CD8-positive, alpha-beta memory T cell (primary cell): ENCODE data around the gene ZC3H14. TPM values are rescaled to one million over a fixed set of nuclear protein-coding genes. Genes with fewer than 3 reads are reported as not detected.
A peak's percentile ranks its signal among the peaks of the same experiment; 100 is the strongest.

Experiments
- CTCF ChIA-PET: fragments of 350-600 bp; sonication (Branson Sonifier 250); formaldehyde crosslinking; loops from one replicate; lab custom pipeline; 2021; ENCODE audit warnings: antibody characterized with exemption; lab: Charles Lee
- POLR2A ChIA-PET: fragments of 350-600 bp; sonication (Branson Sonifier 250); formaldehyde crosslinking; loops from one replicate; lab custom pipeline; 2021; ENCODE audit warnings: antibody characterized with exemption; lab: Charles Lee
- DNase-seq, 5 donors: peaks; one replicate each; pipeline versions ENCODE4 v3.0.0 to v3.0.0-alpha.2; 2020 to 2022; ENCODE audit warnings: mixed read lengths in 1 of 5
- H3K27ac ChIP-seq: one replicate; pipeline ENCODE4 v1.7.0; 2013; ENCODE audit warnings: low read depth, mild to moderate bottlenecking, low read length, moderate library complexity
- H3K27me3 ChIP-seq: 2 replicates; pipeline ENCODE4 v1.7.0; 2013; ENCODE audit warnings: low read length, mild to moderate bottlenecking; ENCODE audit not compliant: insufficient read depth, poor library complexity, severe bottlenecking
- H3K36me3 ChIP-seq: 2 replicates; pipeline ENCODE4 v1.7.0; 2013; ENCODE audit warnings: mild to moderate bottlenecking, low read length, moderate library complexity; ENCODE audit not compliant: insufficient read depth
- H3K4me1 ChIP-seq: 2 replicates; pipeline ENCODE4 v1.7.0; 2013; ENCODE audit warnings: mild to moderate bottlenecking, low read length, moderate library complexity; ENCODE audit not compliant: insufficient read depth
- H3K4me3 ChIP-seq: 2 replicates; pipeline ENCODE4 v1.7.0; 2013; ENCODE audit warnings: mild to moderate bottlenecking, low read length
- H3K9me3 ChIP-seq: 2 replicates; pipeline ENCODE4 v1.7.0; 2013; ENCODE audit warnings: mild to moderate bottlenecking, low read length
- H3K27ac Mint-ChIP-seq, 8 donors: one replicate each; pipeline ENCODE4 v1.8.0; 2020 to 2021; ENCODE audit warnings: mixed read lengths in 8 of 8, mild to moderate bottlenecking in 6 of 8, inconsistent platforms in 3 of 8, moderate library complexity in 3 of 8
- H3K27me3 Mint-ChIP-seq, 2 donors: one replicate each; pipeline ENCODE4 v1.8.0; 2020 to 2021; ENCODE audit warnings: mixed read lengths in 2 of 2, mild to moderate bottlenecking in 1 of 2, moderate library complexity in 1 of 2
- H3K36me3 Mint-ChIP-seq, 3 donors: one replicate each; pipeline ENCODE4 v1.8.0; 2020 to 2021; ENCODE audit warnings: mixed read lengths in 3 of 3, inconsistent platforms in 1 of 3, mild to moderate bottlenecking in 1 of 3
- H3K4me1 Mint-ChIP-seq, 3 donors: one replicate each; pipeline ENCODE4 v1.8.0; 2020 to 2021; ENCODE audit warnings: mixed read lengths in 3 of 3, inconsistent platforms in 1 of 3, mild to moderate bottlenecking in 1 of 3
- H3K4me3 Mint-ChIP-seq, 7 donors: one replicate each; pipeline ENCODE4 v1.8.0; 2020 to 2021; ENCODE audit warnings: mixed read lengths in 7 of 7, mild to moderate bottlenecking in 6 of 7, moderate library complexity in 4 of 7, inconsistent platforms in 2 of 7
- H3K9me3 Mint-ChIP-seq, 5 donors: one replicate each; pipeline ENCODE4 v1.8.0; 2020 to 2022; ENCODE audit warnings: mixed read lengths in 5 of 5, mild to moderate bottlenecking in 3 of 5, moderate library complexity in 2 of 5, inconsistent platforms in 1 of 5
- polyA plus RNA-seq: library from polyadenylated mRNA; unstranded; fragments of 300-500 nt; fragmentation: Illumina TruSeq; gene quantifications from one replicate; pipeline ENCODE4 v1.2.3, GENCODE V29; 2021
- total RNA-seq, 2 experiments: library from RNA; stranded (reverse); gene quantifications; one replicate each; pipeline ENCODE4 v1.2.3, GENCODE V29; 2021

Gene ZC3H14
- total and polyA plus RNA-seq, 3 experiments from 2014 or later, result 49.0 to 56.4 (median 50.3) TPM

- POLR2A ChIA-PET, result no interaction called here
- H3K36me3 Mint-ChIP-seq, result no peaks in the 10 kb centered on the region
- CTCF ChIA-PET, result interaction anchor here (0.8 kb wide), 1 partner anchor 62 kb away, joined by 3 read pairs; no protein-coding TSS in a partner anchor
- peaks cover 57% of the 10 kb centered on the region for H3K27me3 ChIP-seq
- peaks cover 55 to 64% of the 10 kb centered on the region in 2 donors for H3K27me3 Mint-ChIP-seq
- peak in 1 of 5 donors; percentile 50 for DNase-seq
- H3K27ac Mint-ChIP-seq, result peak within 1 kb of the TSS in 3 of 8 donors; percentile 3 to 83 (median 79)
- no peaks in the 10 kb centered on the region for H3K9me3 ChIP-seq
- peak within 1 kb of the TSS; percentile 54 to 81 (median 74) for H3K4me3 Mint-ChIP-seq
- H3K4me1 ChIP-seq, result peaks cover 33% of the 10 kb centered on the region
- H3K9me3 Mint-ChIP-seq, result peaks cover 0 to 3% (median 0%) of the 10 kb centered on the region in 5 donors
- no peaks in the 10 kb centered on the region for H3K36me3 ChIP-seq
- H3K4me1 Mint-ChIP-seq, result peaks cover 27 to 46% (median 44%) of the 10 kb centered on the region in 3 donors
- H3K4me3 ChIP-seq, result no peak within 1 kb of the TSS
- no peak within 1 kb of the TSS for H3K27ac ChIP-seq
These were observed 8.2 kb upstream of the ZC3H14 start, which contains the start of gene PTPN21 for GRCh38 chr14:88554457-88555286. Gene PTPN21, minus strand, starts transcription at chr14:88555007. Its CDS starts 4,590 bp downstream, at chr14:88550417.

GRCh38 chr14:88556581-88556980 is 6.3 kb upstream of the ZC3H14 start:
- Mint-ChIP-seq H3K4me3 (peak overlapping the region in 2 of 7 donors; percentile 1 to 11), H3K27me3 (peaks cover 44 to 53% of the 10 kb centered on the region in 2 donors), H3K36me3 (no peaks in the 10 kb centered on the region), H3K4me1 (peaks cover 27 to 49% (median 44%) of the 10 kb centered on the region in 3 donors), H3K27ac (peak overlapping the region in 1 of 8 donors; percentile 6), H3K9me3 (peaks cover 0 to 3% (median 0%) of the 10 kb centered on the region in 5 donors)
- DNase-seq, result no peak
- Histone ChIP-seq H3K4me1 (peaks cover 32% of the 10 kb centered on the region), H3K4me3 (no peak overlapping the region), H3K36me3 (no peaks in the 10 kb centered on the region), H3K27ac (no peak overlapping the region), H3K27me3 (peaks cover 44% of the 10 kb centered on the region), H3K9me3 (no peaks in the 10 kb centered on the region)
- CTCF ChIA-PET, result interaction anchor here (0.8 kb wide), 1 partner anchor 28 kb away, joined by 3 read pairs; no protein-coding TSS in a partner anchor
- POLR2A ChIA-PET, result no interaction called here

- CTCF ChIA-PET, result no interaction called here
- H3K27me3 Mint-ChIP-seq, result peaks cover 20 to 28% of the 10 kb centered on the region in 2 donors
- no peak for DNase-seq
These were observed 3.0 kb upstream of the ZC3H14 start for GRCh38 chr14:88559852-88560251.

GRCh38 chr14:88562532-88562830 is 356 bp upstream of the ZC3H14 start:
- H3K4me1 ChIP-seq, result peaks cover 19% of the 10 kb centered on the region
- Mint-ChIP-seq H3K27me3 (peaks cover 5 to 6% of the 10 kb centered on the region in 2 donors), H3K27ac (peak overlapping the region in 6 of 8 donors; percentile 38 to 100 (median 88)), H3K36me3 (peaks cover 0 to 15% (median 2%) of the 10 kb centered on the region in 3 donors), H3K4me1 (peaks cover 35 to 47% (median 37%) of the 10 kb centered on the region in 3 donors), H3K9me3 (no peaks in the 10 kb centered on the region), H3K4me3 (peak overlapping the region; percentile 84 to 100 (median 91))
- peak overlapping the region; percentile 71 for H3K4me3 ChIP-seq
- H3K27ac ChIP-seq, result peak overlapping the region; percentile 28
- H3K36me3 ChIP-seq, result no peaks in the 10 kb centered on the region
- no peaks in the 10 kb centered on the region for H3K27me3 ChIP-seq
- CTCF ChIA-PET, result no interaction called here
- POLR2A ChIA-PET, result no interaction called here
- no peaks in the 10 kb centered on the region for H3K9me3 ChIP-seq
- DNase-seq, result no peak

More at GRCh38 chr14:88559852-88560251, 3.0 kb upstream of the ZC3H14 start:
- POLR2A ChIA-PET, result no interaction called here
- H3K4me1 Mint-ChIP-seq, result peaks cover 41 to 60% (median 53%) of the 10 kb centered on the region in 3 donors
- Histone ChIP-seq H3K27me3 (peaks cover 16% of the 10 kb centered on the region), H3K36me3 (no peaks in the 10 kb centered on the region), H3K9me3 (no peaks in the 10 kb centered on the region), H3K27ac (no peak overlapping the region), H3K4me1 (peaks cover 34% of the 10 kb centered on the region), H3K4me3 (no peak overlapping the region)
- peaks cover 0 to 13% (median 0%) of the 10 kb centered on the region in 3 donors for H3K36me3 Mint-ChIP-seq
- H3K9me3 Mint-ChIP-seq, result peaks cover 0 to 2% (median 0%) of the 10 kb centered on the region in 5 donors
- H3K27ac Mint-ChIP-seq, result no peak overlapping the region
- peak overlapping the region in 1 of 7 donors; percentile 23 for H3K4me3 Mint-ChIP-seq

- H3K36me3 Mint-ChIP-seq, result peaks cover 6 to 28% (median 10%) of the 10 kb centered on the region in 3 donors
- peak overlapping the region; percentile 71 for H3K4me3 ChIP-seq
- peak overlapping the region; percentile 62 for H3K27ac ChIP-seq
- POLR2A ChIA-PET, result no interaction called here
- CTCF ChIA-PET, result interaction anchor here (1.7 kb wide), 1 partner anchor 11 kb away, joined by 3 read pairs; no protein-coding TSS in a partner anchor
- H3K9me3 ChIP-seq, result no peaks in the 10 kb centered on the region
- H3K27me3 ChIP-seq, result no peaks in the 10 kb centered on the region
- H3K4me3 Mint-ChIP-seq, result peak overlapping the region; percentile 84 to 100 (median 89)
- no peak for DNase-seq
- peaks cover 10% of the 10 kb centered on the region for H3K36me3 ChIP-seq
- H3K27ac Mint-ChIP-seq, result peak overlapping the region; percentile 64 to 100 (median 88)
- H3K27me3 Mint-ChIP-seq, result peaks cover 3 to 5% of the 10 kb centered on the region in 2 donors
- peaks cover 29 to 45% (median 34%) of the 10 kb centered on the region in 3 donors for H3K4me1 Mint-ChIP-seq
- no peaks in the 10 kb centered on the region for H3K9me3 Mint-ChIP-seq
- peaks cover 19% of the 10 kb centered on the region for H3K4me1 ChIP-seq
These were observed 1.0 kb downstream of the ZC3H14 start for GRCh38 chr14:88563845-88564244.

- Mint-ChIP-seq H3K4me3 (peak overlapping the region in 2 of 7 donors; percentile 40 to 47), H3K9me3 (no peaks in the 10 kb centered on the region), H3K36me3 (peaks cover 6 to 43% (median 20%) of the 10 kb centered on the region in 3 donors), H3K4me1 (peaks cover 28 to 37% (median 32%) of the 10 kb centered on the region in 3 donors), H3K27ac (no peak overlapping the region), H3K27me3 (peaks cover 2 to 3% of the 10 kb centered on the region in 2 donors)
- Histone ChIP-seq H3K4me1 (peaks cover 19% of the 10 kb centered on the region), H3K27me3 (no peaks in the 10 kb centered on the region), H3K9me3 (no peaks in the 10 kb centered on the region), H3K36me3 (peaks cover 14% of the 10 kb centered on the region), H3K27ac (no peak overlapping the region), H3K4me3 (no peak overlapping the region)
- DNase-seq, result no peak
- ChIA-PET CTCF (no interaction called here), POLR2A (no interaction called here)
These were observed 2.6 kb downstream of the ZC3H14 start for GRCh38 chr14:88565427-88565826.

GRCh38 chr14:88568196-88568595 is 5.4 kb downstream of the ZC3H14 start:
- Histone ChIP-seq H3K9me3 (no peaks in the 10 kb centered on the region), H3K36me3 (peaks cover 19% of the 10 kb centered on the region), H3K4me3 (no peak overlapping the region), H3K27me3 (no peaks in the 10 kb centered on the region), H3K27ac (no peak overlapping the region), H3K4me1 (peaks cover 11% of the 10 kb centered on the region)
- H3K4me1 Mint-ChIP-seq, result peaks cover 16 to 25% (median 22%) of the 10 kb centered on the region in 3 donors
- ChIA-PET POLR2A (no interaction called here), CTCF (no interaction called here)
- H3K9me3 Mint-ChIP-seq, result no peaks in the 10 kb centered on the region
- no peaks in the 10 kb centered on the region for H3K27me3 Mint-ChIP-seq
- peaks cover 18 to 57% (median 34%) of the 10 kb centered on the region in 3 donors for H3K36me3 Mint-ChIP-seq
- no peak overlapping the region for H3K27ac Mint-ChIP-seq
- DNase-seq, result no peak
- H3K4me3 Mint-ChIP-seq, result no peak overlapping the region

- Mint-ChIP-seq H3K27ac (no peak overlapping the region), H3K9me3 (no peaks in the 10 kb centered on the region), H3K36me3 (peaks cover 24 to 82% (median 44%) of the 10 kb centered on the region in 3 donors), H3K27me3 (no peaks in the 10 kb centered on the region), H3K4me3 (no peak overlapping the region), H3K4me1 (peaks cover 0 to 5% (median 4%) of the 10 kb centered on the region in 3 donors)
- Histone ChIP-seq H3K4me3 (no peak overlapping the region), H3K27me3 (no peaks in the 10 kb centered on the region), H3K36me3 (peaks cover 35% of the 10 kb centered on the region), H3K27ac (no peak overlapping the region), H3K4me1 (no peaks in the 10 kb centered on the region), H3K9me3 (no peaks in the 10 kb centered on the region)
- POLR2A ChIA-PET, result no interaction called here
- no peak for DNase-seq
- CTCF ChIA-PET, result no interaction called here
These were observed 9.3 kb downstream of the ZC3H14 start for GRCh38 chr14:88572117-88572516.
